NCI-H2107 treated with DMSO at 0.1 percent for 48 hours (cell line): Measurements from ENCODE around the gene PPP1R18.
"Not testable (repeated sequence)": the region's sequence is repeated elsewhere in the genome, so short reads cannot be mapped to it uniquely, and the experiment has no call there.

Experiments
- DNase-seq: peaks from one replicate; lab custom pipeline; 2025; ENCODE audit not compliant: unreplicated experiment; lab: John Stamatoyannopoulos, UW

Gene PPP1R18

GRCh38 chr6:30670760-30671527 is 15.5 kb downstream of the PPP1R18 start:
- no peak for DNase-seq

GRCh38 chr6:30666300-30666699 is 20.1 kb downstream of the PPP1R18 start:
- DNase-seq: not testable (repeated sequence)

GRCh38 chr6:30664994-30665767 is 21.3 kb downstream of the PPP1R18 start:
- no peak for DNase-seq

GRCh38 chr6:30657922-30658321 is 28.5 kb downstream of the PPP1R18 start:
- DNase-seq: not testable (repeated sequence)

- DNase-seq: no peak
Measured at GRCh38 chr6:30657454-30657853, 29.0 kb downstream of the PPP1R18 start.

GRCh38 chr6:30656513-30656912 is 29.9 kb downstream of the PPP1R18 start:
- no peak for DNase-seq

GRCh38 chr6:30655743-30656094 is 30.7 kb downstream of the PPP1R18 start:
- DNase-seq: no peak

GRCh38 chr6:30654798-30655742 is 31.4 kb downstream of the PPP1R18 start:
- DNase-seq: no peak

GRCh38 chr6:30651143-30651542 is 35.3 kb downstream of the PPP1R18 start:
- no peak for DNase-seq

- DNase-seq: no peak
Measured at GRCh38 chr6:30647242-30648116, 39.0 kb downstream of the PPP1R18 start.

GRCh38 chr6:30646450-30647241 is 39.8 kb downstream of the PPP1R18 start, which contains the start of gene C6orf136:
C6orf136 (plus strand) TSS chr6:30647133; CDS start chr6:30647232, 99 bp downstream.
- peak; percentile 27 for DNase-seq

GRCh38 chr6:30645989-30646388 is 40.5 kb downstream of the PPP1R18 start:
- DNase-seq: no peak

- no peak for DNase-seq
Measured at GRCh38 chr6:30644769-30645168, 41.7 kb downstream of the PPP1R18 start.

- no peak for DNase-seq
Measured at GRCh38 chr6:30643656-30644055, 42.8 kb downstream of the PPP1R18 start.

GRCh38 chr6:30641048-30641447 is 45.4 kb downstream of the PPP1R18 start:
- DNase-seq: no peak

- DNase-seq: no peak
Measured at GRCh38 chr6:30640481-30640880, 46.0 kb downstream of the PPP1R18 start.

GRCh38 chr6:30635834-30636233 is 50.6 kb downstream of the PPP1R18 start:
- no peak for DNase-seq

- DNase-seq: peak; percentile 38
Measured at GRCh38 chr6:30626484-30627366, 59.7 kb downstream of the PPP1R18 start, which contains the start of gene ATAT1. ATAT1 (plus strand) TSS chr6:30626874.
